ENCODE measurements around the gene ENG. TPM values are rescaled to one million over a fixed set of nuclear protein-coding genes. Genes with fewer than 3 reads are reported as not detected.

ENG gene
- total and polyA plus RNA-seq, 11 donors, result 116 to 252 (median 144) TPM

GRCh38 chr9:127813686-127814226 lies 40.7 kb downstream of the ENG start:
- H3K27ac ChIP-seq, result peak overlapping the region in 9 of 12 donors; percentile 4 to 52 (median 34)
- H3K9me3 ChIP-seq, result no peaks in the 10 kb centered on the region
- peak in 3 of 4 donors; percentile 3 to 36 (median 7) for ATAC-seq
- intact Hi-C loops (cut with DNase I), result no loop called here
- WGBS, 4 donors, result 47 to 61% (median 55%) methylated on average over 8 to 9 of the region's 9 CpGs
- H3K4me3 ChIP-seq, result no peak overlapping the region
- DNase-seq, result peak in 1 of 5 donors; percentile 58
- peaks cover 0 to 93% (median 88%) of the 10 kb centered on the region in 9 donors for H3K36me3 ChIP-seq
- H3K4me1 ChIP-seq, result peaks cover 0 to 43% (median 5%) of the 10 kb centered on the region in 12 donors
- TF ChIP-seq POLR2A (IDR thresholded peaks at IDR 0.05) (peak in 1 of 2 donors; percentile 18), CTCF (IDR thresholded peaks at IDR 0.05) (no peak)
- no peaks in the 10 kb centered on the region for H3K27me3 ChIP-seq

GRCh38 chr9:127812936-127813675 lies 41.4 kb downstream of the ENG start:
- peak in 2 of 4 donors; percentile 1 to 2 for ATAC-seq
- Histone ChIP-seq H3K9me3 (no peaks in the 10 kb centered on the region), H3K36me3 (peaks cover 0 to 93% (median 88%) of the 10 kb centered on the region in 9 donors), H3K4me1 (peaks cover 0 to 38% (median 4%) of the 10 kb centered on the region in 12 donors), H3K4me3 (no peak overlapping the region), H3K27ac (peak overlapping the region in 7 of 12 donors; percentile 4 to 52 (median 34)), H3K27me3 (no peaks in the 10 kb centered on the region)
- DNase-seq, result no peak
- WGBS, 4 donors, result 78 to 87% (median 81%) methylated on average over 17 to 19 of the region's 19 CpGs
- intact Hi-C loops (cut with DNase I), result no loop called here
- TF ChIP-seq CTCF (IDR thresholded peaks at IDR 0.05) (no peak), POLR2A (IDR thresholded peaks at IDR 0.05) (no peak)

GRCh38 chr9:127812011-127812410 lies 42.4 kb downstream of the ENG start:
- Histone ChIP-seq H3K4me1 (peaks cover 0 to 30% (median 4%) of the 10 kb centered on the region in 12 donors), H3K27ac (no peak overlapping the region), H3K27me3 (no peaks in the 10 kb centered on the region), H3K9me3 (no peaks in the 10 kb centered on the region), H3K36me3 (peaks cover 0 to 93% (median 88%) of the 10 kb centered on the region in 9 donors), H3K4me3 (no peak overlapping the region)
- ATAC-seq (no peak), DNase-seq (no peak)
- TF ChIP-seq CTCF (IDR thresholded peaks at IDR 0.05) (no peak), POLR2A (IDR thresholded peaks at IDR 0.05) (no peak)
- 73 to 91% (median 83%) methylated on average over 6 of the region's 6 CpGs for WGBS, 4 donors
- intact Hi-C loops (cut with DNase I), result no loop called here

GRCh38 chr9:127810378-127811187 lies 43.9 kb downstream of the ENG start:
- intact Hi-C loops (cut with DNase I), result no loop called here
- 95 to 98% (median 96%) methylated on average over 10 of the region's 10 CpGs for WGBS, 4 donors

More at GRCh38 chr9:127810378-127811187, 43.9 kb downstream of the ENG start:
- H3K9me3 ChIP-seq, result no peaks in the 10 kb centered on the region
- no peak for ATAC-seq
- no peak for DNase-seq
- H3K4me1 ChIP-seq, result peaks cover 0 to 22% (median 4%) of the 10 kb centered on the region in 12 donors
- H3K4me3 ChIP-seq, result no peak overlapping the region
- peak overlapping the region in 2 of 12 donors; percentile 24 to 48 for H3K27ac ChIP-seq
- H3K27me3 ChIP-seq, result no peaks in the 10 kb centered on the region
- H3K36me3 ChIP-seq, result peaks cover 0 to 93% (median 88%) of the 10 kb centered on the region in 9 donors
- TF ChIP-seq CTCF (IDR thresholded peaks at IDR 0.05) (no peak), POLR2A (IDR thresholded peaks at IDR 0.05) (no peak)

Data from heart left ventricle (tissue), 16 donors.